GM19397 (cell line): ENCODE results near the gene AMPH.

Experiments
- ATAC-seq: cut with Tn5 transposase; IDR thresholded peaks from one replicate; pipeline ENCODE4 v1.9.1; 2021; ENCODE audit warnings: mild to moderate bottlenecking, moderate library complexity; ENCODE audit not compliant: unreplicated experiment

The AMPH gene

DNA sequence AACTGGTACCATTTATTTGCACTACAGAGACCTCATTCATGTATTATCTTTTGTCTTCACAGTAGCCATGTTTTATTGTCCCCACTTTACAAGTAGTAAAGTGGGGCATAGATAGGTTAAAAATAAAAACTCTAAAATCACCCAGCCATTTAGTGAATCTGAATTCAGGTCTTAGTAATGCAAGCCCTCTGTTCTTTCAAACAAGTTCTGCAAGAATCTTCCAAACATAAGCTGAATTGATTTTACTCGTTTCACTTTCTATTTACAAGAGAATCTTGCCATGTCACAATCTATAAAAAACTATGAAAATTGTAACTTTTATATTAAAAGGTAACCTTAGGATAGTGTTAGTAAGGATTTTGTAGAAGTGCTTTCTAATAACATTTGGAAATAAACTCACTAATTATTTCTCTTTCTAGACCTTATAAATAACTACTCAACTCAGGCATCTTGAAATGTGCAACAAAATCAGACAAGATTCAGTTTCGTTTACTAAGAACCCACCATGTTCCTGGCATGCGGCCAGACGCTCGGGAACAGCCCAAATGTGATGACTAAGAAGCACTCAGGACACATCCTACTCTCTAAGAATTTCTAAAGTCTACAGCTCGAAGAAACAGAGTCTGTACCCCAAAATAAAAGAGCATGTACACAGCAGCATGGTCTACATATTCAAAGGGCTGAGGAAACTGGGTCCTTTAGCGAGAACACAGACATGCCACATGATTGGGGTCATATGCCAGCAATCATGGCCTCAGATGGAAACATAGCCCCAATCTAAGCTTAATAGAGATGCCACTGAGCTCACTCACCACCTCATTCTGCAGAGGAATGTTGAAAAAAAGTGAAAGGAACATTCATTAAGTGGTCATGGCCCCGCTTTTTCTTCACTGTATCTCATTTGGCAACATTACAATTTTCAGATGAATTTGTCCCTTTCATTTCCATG lies 167.6 kb downstream of the AMPH start:
- peak; percentile 88 for ATAC-seq

DNA sequence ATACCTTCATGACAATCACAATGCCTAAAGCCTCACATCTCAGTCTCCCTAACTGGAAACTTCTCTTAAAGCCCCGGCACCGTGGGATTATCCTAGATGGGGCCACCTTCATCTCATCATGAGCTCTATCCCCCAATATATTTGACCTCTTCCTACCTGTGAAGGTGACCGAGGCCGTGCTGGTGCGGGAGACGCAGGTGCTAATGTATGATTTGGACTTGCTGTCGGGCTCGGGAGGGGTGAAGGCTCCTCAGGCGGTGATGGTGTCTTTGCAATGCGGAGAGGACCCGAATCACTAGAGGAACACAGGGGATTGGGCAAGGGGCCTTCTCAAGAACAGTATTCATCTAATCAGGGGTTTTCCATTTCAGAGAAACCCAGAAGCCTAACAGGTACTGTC lies 168.4 kb downstream of the AMPH start:
- no peak for ATAC-seq

DNA sequence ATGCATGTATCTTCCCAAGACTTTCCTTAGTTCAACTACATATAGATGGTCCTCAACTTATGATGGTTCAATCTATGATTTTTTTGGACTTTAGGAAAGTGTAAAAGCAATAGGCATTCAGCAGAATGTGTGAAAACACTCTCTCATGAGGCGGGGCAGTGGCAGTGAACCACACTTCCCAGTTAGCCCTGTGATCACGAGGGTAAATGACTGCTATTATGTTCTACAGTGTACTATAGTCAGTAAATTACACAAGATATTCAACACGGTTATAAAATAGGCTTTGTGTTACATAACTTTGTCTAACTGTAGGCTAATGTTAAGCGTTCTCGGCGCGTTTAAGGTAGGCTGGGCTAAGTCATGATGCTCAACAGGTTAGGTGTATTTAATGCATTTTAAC lies 169.3 kb downstream of the AMPH start:
- ATAC-seq = no peak

DNA sequence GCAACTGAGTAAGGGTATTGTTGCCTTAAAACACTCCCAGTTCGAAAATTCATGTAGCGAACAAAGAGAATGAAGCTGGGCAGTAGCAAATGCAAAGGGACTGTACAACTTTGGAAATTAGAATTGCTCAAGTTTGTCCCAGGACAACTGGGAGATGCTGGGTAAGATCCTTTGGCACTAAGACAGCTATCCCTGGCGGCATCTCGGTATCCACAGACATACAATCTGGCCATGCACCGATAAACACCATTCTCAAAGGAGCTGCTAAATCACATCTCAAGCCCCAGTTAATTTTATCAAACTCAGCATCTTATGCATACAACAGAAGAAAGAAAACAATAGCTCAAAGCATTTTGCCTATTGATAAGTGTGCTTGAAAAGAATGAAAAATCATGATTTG lies 177.3 kb downstream of the AMPH start:
- no peak for ATAC-seq

DNA sequence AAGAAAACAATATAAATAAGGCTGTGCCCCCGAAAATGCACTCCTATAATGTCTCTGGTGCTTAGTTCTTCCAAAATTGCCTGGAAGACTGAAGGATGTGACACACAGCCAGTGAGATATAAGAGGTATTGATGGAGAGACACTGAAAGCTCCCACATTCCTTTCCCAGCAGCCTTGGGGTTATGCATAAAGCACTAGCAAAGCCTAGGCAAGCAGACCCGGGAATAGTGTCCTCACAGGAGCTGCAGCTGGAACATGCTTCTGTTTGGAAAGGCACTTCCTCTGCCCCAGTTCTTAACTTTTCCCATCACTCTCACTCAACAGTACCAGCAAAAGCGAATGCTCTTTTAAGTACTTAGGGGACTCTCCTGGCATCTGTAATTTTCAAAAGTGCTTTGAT lies 178.0 kb downstream of the AMPH start:
- ATAC-seq = no peak

DNA sequence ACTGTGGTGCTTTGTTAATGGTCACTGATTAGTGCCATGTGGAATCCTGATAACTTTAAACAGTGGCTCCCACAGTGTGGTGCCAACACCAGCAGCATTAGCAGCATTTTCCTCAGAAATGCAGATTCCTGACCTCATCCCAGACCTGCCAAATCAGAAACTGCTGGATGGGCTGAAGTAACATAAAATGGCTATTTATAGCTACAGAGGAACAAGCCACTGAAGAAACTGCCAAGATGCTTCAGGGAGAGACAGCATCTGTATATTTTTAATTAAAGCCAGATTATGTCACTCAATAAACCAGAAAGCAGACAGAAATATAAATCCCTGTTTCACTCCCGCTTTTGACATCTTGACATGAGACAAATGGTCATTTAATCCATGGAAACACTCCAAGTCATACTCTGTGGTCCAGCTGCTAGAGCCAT lies 178.5 kb downstream of the AMPH start:
- ATAC-seq = no peak

DNA sequence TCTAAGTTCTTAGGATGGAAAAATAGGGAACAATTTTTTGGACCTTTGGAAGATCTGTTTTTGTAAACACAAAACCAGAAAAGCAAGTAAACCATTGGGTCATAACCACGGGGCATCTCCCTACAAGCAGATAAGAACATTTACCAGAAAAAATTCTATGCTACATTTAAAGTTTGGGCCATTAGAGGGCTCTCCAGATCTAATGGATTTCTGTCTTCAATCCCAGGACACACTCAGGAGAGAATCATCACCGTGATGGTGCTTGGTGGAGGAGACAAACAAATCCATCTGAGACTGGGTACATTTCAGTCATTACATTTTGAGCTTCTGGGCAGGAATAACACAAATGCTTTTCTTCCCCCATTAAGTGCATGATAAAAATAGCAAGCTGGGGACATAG lies 179.3 kb downstream of the AMPH start:
- ATAC-seq = no peak

DNA sequence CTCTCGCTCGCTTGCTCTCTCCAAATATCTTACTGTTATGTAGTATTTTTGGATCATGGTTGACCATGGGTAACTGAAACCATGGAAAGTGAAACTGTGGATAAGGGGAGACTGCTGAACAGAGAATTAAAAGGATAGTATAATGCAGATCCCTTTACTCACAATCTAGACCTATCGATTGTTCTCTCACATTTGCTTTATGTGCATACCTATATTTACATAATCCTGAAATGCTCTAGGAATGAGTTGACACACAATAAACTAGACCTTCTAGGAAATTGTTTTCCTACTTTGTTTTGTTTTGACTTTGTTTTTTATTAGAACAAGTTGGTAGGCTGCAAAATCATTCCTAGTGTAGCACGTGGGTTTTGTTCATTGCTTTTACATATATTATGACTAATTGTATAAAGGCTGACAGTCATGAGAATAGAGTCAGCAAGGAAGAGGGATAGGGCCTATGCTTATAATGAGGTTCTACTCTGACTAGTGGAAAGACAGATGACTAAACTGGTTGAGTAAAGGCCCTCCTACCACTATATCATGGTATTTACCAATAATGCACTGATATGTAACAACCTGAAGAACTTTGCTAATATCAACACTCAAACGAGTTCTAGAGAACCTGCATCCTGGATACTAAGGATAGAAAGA lies 182.5 kb downstream of the AMPH start:
- no peak for ATAC-seq

DNA sequence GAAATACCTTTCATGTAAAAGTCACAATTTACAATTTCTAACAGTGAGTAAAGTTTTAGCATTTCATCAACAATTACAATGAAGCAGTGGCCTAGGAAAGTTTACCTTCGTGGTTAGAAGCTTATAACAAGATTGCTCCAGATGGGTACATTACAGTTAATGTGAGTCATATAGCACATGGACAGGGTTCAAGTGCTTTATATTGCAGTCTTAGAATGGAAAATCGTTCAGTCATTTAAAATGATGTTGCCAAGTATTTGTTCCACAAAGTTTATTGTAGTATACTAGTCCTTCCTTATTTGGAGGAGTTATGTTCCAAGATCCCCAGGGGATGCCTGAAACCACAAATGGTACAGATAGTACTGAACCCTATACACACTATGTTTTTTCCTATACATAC lies 183.1 kb downstream of the AMPH start:
- ATAC-seq = no peak

DNA sequence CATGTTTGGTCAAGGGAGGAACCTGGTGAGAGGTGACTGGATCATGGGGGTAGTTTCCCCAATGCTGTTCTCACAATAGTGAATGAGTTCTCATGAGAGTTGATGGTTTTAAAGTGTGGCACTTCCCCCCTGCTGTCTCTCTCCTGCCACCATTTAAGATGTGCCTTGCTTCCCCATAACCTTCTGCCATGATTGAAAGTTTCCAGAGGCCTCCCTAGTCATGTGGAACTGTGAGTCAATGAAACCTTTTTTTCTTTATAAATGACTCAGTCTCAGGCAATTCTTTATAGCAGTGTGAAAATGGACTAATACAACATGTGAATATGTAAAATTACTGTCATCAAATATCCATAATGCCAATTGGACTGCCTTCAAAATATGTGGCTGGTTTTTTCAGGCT lies 192.2 kb downstream of the AMPH start:
- no peak for ATAC-seq

DNA sequence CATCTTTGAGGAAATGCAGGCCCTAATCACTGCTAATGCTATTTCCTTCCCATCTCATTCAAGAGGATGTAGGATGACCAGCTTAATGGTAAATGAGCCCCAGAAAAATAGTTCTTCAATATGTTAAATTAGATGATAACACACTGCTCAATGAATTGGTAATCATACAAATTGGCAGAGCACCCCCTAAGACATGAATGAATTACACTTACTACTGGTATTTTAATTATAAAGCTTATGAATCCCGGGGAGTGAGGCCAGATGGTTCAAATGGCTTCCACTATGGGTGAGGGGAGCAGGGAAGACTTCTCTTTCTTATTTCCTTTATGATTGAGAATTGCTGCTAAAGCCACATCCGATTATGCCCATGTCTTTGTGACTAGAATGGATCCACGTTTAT lies 198.5 kb downstream of the AMPH start:
- no peak for ATAC-seq

DNA sequence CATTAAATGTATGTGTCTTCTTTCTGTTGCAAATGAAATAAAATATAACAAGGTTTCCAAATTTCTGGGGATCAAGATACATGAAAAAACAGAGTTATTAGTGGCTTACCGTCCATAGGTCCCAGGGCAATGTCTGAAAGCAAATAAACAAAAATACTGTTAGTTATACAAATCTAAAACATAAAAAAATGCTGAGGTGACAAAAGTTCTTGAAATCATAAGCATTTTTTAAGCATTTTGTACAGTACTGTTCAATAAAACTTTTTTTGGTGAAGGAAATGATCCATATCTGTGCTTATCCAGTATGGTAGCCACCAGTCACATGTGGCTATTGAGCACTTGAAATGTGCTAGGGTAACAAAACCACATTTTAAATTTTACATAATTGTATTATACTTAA lies 199.1 kb downstream of the AMPH start:
- no peak for ATAC-seq

DNA sequence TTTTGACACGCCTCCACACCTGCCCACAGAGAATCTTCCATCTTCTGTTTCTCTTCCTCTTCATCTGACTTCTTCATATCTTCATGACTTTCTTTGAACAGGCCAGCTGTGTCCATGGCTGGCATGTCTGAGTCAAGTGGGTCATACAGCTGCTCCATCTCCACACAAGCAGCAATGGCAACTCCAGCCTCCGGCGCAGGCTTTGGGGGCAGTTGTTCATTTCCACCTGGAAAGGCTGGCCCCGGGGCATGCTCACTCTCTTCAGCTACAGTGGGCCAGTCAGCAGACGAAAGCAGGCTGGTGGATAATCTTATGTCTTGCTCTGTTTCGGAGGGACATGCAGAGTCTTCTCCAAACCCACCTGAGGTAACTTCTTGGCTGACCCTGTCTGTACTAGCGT lies 202.1 kb downstream of the AMPH start:
- no peak for ATAC-seq

DNA sequence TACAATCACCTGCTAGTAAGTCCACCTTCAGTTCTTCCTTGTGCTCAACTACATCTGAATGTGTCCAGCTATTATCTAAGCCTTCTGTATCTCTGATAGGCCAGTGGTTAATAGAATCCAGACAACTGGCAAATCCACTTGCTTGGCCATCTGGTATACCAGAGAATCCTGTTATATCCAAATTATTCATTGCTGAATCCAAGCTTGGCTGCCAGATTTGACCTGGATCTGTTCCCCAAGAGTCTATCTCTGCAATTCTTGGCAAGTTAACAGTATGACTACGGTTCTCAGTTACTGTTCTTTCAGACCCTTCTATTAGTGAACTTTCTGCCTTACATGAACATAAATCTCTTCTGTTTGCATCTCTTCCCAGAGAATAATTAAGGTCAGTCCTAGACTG lies 203.1 kb downstream of the AMPH start:
- ATAC-seq = no peak

DNA sequence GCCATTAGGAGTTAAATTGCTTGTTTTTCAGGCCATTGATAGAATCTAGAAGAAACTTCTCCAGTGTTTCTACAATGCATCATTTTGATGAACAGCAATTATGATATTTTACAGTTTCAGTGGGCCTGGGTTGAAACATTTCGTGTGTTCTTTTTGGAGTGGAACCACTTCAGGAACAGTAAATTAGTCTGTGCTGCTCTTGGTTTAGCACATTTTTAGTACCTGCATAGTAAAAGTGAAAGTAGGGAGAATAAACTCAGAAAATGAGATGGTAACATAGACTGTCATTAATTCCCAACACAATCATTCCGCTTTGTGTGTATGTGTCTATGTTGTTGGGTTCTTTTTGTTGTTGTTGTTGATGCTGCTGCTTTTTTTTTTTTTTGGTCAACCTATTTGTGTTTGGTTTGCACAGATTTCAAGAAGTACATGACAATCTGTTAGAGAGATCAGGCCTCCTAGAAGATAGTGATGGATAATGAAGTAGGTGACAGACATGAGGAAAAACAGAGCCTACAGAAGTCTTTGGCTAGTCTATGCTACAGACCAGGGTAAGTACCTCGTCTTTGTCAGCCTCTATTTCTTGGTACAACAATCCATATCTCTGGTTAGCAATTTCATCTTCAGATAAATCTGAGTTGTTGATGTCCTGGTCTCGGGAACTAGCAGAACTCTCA lies 203.8 kb downstream of the AMPH start:
- no peak for ATAC-seq

DNA sequence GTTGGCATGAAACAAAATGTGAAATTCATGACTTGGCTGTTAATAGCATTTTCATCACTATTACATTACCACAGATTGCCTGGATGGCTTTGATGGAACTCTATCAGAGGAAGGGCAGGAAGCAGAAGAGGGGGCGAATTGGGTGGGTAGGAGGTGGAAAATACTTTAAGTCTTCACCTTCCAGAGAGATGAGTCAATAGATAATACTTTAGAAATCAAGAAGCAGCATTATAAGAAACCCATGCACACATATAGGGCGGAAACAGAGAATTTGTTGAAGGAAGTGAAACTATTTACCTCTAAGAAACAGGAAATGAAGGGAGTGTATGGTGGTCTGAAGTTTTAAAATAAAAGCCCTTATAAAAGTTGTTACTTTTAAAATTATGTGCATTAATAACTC lies 205.7 kb downstream of the AMPH start:
- ATAC-seq = peak; percentile 64

DNA sequence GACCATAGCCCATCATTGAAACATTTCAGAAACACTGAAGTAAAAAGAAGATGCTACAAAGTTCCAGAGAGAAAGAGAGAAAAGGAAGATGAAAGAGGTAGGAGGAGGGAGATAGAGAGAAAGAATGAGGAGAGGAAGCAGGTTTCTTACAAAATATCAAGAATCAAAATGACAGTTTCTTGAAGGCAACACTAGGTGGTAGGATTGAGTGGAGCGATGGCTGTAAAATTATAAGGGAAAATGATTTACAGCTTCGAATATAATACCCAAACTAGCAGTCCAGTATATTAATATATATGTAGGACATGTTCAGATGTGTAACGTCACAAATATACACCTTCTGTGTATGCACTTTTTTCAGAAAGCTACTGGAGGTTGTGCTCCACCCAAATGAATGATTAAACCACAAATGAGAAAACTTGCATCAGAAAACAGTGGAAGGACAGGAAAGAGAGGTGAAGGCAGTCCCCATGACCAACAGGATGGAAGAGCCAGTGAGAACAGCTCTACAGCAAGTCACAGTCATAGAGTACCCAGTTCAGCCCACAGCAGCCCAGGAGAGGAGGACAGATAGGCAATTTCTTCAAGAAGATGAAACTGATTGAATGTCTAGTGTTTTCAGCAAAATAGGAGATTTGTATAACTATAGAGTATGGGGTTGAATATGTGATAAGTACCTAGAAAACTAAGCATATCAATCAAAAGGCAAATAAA lies 206.3 kb downstream of the AMPH start:
- no peak for ATAC-seq

DNA sequence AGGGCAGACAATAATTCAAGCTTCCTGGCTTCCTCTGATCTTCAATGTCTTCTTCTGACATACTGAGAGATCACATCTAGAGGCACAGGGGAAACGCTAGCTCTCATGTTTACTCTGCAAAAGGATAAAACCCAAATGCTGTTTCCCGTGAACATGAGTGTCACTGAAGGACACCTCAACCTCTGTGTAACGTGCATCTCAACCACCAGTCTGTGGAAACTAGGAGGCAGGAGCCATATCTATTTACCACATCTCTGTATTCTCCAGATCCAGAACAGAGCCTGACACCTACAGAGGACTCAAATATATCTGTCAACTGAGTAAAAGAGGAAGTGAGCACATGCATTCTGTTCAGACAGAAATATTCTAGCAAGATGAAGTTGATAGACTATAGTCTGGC lies 217.4 kb downstream of the AMPH start:
- no peak for ATAC-seq

DNA sequence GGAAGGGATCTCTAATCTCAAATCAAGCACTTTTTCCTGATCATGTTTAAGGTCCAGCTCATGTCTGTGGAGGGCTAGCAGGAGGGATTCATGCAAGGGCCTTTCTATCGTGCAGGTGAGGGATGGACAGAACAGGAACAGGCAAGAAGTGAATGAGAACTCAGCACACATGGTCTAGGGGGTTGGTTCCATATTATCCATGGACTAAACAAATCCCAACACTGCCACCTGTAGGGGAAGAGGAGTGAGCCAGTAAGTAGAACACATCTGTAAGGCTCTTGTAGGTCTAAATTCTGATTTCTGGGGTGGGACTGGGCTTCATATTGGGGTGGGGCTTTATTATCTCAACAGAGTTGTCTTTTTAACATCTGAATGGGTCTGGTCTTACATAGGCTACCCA lies 219.8 kb downstream of the AMPH start:
- ATAC-seq = no peak

DNA sequence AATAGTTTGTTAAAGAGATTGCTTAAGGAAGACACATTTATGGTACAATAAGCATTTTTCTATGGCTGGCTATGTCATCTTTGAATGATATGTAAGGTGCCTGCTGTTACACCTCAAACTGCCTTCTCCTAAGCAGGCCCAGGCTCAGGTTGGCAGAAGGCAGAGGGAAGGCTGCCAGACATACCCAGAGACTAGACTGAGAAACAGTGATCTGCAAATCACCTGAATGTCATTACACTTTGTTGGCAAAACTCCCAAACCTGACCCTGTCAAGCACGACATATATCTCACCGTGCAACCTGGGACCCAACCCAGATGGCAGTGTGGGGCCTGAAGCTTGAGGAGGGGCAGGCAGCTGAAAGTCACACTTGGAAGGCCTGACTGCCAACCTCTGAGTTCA lies 221.1 kb downstream of the AMPH start:
- ATAC-seq = no peak

DNA sequence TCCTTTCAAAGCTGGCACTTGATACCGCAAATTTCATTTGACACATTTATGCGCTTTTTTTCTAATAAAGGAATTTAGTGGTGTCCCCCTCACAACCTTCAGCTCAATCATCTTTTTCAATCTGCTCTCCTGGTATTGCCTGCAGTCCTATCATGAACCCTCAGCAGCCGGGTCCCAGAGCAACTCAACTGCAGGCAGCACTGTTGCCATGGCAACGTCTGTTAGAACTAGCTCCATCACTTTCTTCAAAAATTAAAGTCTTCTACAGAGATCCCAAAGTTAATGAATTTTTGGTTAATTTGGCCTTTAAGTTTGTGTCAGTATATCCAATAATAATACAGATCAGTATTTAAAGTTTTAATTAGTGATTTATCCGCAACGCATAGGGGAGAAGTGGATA lies 221.6 kb downstream of the AMPH start:
- ATAC-seq = no peak
